HepG2 (cell line): Measurements from ENCODE around the gene SNX30. TPM values are rescaled to one million over a fixed set of nuclear protein-coding genes. Genes with fewer than 3 reads are reported as not detected.

Source experiments
- BHLHE40 ChIP-seq: IDR thresholded peaks from 2 replicates; pipeline ENCODE4 v1.6.1; 2011; ENCODE audit warnings: low read length, improper control_type of control experiment
- CC2D1A ChIP-seq: sonication (generic); formaldehyde crosslinking; IDR thresholded peaks from 2 replicates; pipeline ENCODE4 v1.8.1; 2023; ENCODE audit warnings: mild to moderate bottlenecking, missing genetic modification reagents
- FOXP1 ChIP-seq, 2 experiments: fragments of 450-650 bp in 1 of 2; IDR thresholded peaks; 2 replicates each; pipeline ENCODE4 v1.6.1; 2017 to 2018; ENCODE audit warnings: antibody characterized with exemption in 1 of 2
- GABPB1 ChIP-seq: IDR thresholded peaks from 2 replicates; pipeline ENCODE4 v1.6.1; 2016; ENCODE audit warnings: mild to moderate bottlenecking, missing genetic modification reagents, moderate library complexity, missing compliant biosample characterization
- SMAD1 ChIP-seq: sonication (generic); formaldehyde crosslinking; IDR thresholded peaks from 2 replicates; pipeline ENCODE4 v1.4.0; 2020; ENCODE audit warnings: missing genetic modification reagents, low read depth, mild to moderate bottlenecking, borderline replicate concordance
- SOX6 ChIP-seq, 2 experiments: fragments of 450-650 bp in 1 of 2; sonication (generic) in 1 of 2; formaldehyde crosslinking in 1 of 2; IDR thresholded peaks; 2 replicates each; pipeline versions ENCODE4 v1.4.0 to v1.6.1; 2017 to 2020; ENCODE audit warnings: antibody characterized with exemption in 1 of 2, mild to moderate bottlenecking in 1 of 2, missing genetic modification reagents in 1 of 2
- THAP7 ChIP-seq: sonication (generic); formaldehyde crosslinking; IDR thresholded peaks from 2 replicates; pipeline ENCODE4 v1.8.1; 2023; ENCODE audit warnings: mild to moderate bottlenecking, missing genetic modification reagents
- ZBTB40 ChIP-seq, 2 experiments: fragments of 450-650 bp in 1 of 2; sonication (generic) in 1 of 2; formaldehyde crosslinking in 1 of 2; IDR thresholded peaks; 2 replicates each; pipeline versions ENCODE4 v1.6.1 to v1.8.0; 2016 to 2022; ENCODE audit warnings: antibody characterized with exemption in 1 of 2, mild to moderate bottlenecking in 1 of 2, missing genetic modification reagents in 1 of 2
- ZNF263 ChIP-seq: sonication (generic); formaldehyde crosslinking; IDR thresholded peaks from 2 replicates; pipeline ENCODE4 v1.4.0; 2020; ENCODE audit warnings: missing genetic modification reagents
- ZNF274 ChIP-seq: sonication (generic); formaldehyde crosslinking; IDR thresholded peaks from 2 replicates; pipeline ENCODE4 v1.5.1; 2020; ENCODE audit warnings: mild to moderate bottlenecking, missing genetic modification reagents
- ZNF501 ChIP-seq: sonication (generic); formaldehyde crosslinking; IDR thresholded peaks from 2 replicates; pipeline ENCODE4 v1.5.1; 2020; ENCODE audit warnings: mild to moderate bottlenecking, moderate library complexity, missing genetic modification reagents
- ZNF572 ChIP-seq: sonication (generic); formaldehyde crosslinking; IDR thresholded peaks from 2 replicates; pipeline ENCODE4 v1.5.1; 2020; ENCODE audit warnings: mild to moderate bottlenecking, missing genetic modification reagents
- polyA plus RNA-seq, 8 experiments: library from polyadenylated mRNA; depleted of rRNA in 3 of 8; stranded (reverse) in 7 of 8; unstranded in 1 of 8; fragments of >200 nt; fragmentation: Illumina TruSeq in 4 of 8; extraction: Trizol in 4 of 8; gene quantifications; 2 replicates each; pipeline versions ENCODE4 v1.2.1 to v1.2.3, GENCODE V29; 2011 to 2016; ENCODE audit warnings: low read depth in 4 of 8, missing spikeins in 1 of 8, mixed read lengths in 1 of 8; ENCODE audit not compliant: insufficient read depth in 1 of 8
- total RNA-seq, 5 experiments: library from RNA; depleted of rRNA; stranded (reverse); fragments of >200 nt; fragmentation: Illumina TruSeq; extraction: Trizol; gene quantifications; 2 replicates each; pipeline ENCODE4 v1.2.3, GENCODE V29; 2016; ENCODE audit warnings: low read depth in 1 of 5
- TF ChIP-seq, protein P1 (sequence below): sonication (generic); formaldehyde crosslinking; IDR thresholded peaks from 2 replicates; pipeline ENCODE4 v1.5.0; 2020; ENCODE audit warnings: mild to moderate bottlenecking, missing genetic modification reagents

SNX30 gene
- total and polyA plus RNA-seq, 2 of the 13 experiments (the other 11 are each of a cell fraction or from before 2014, with no cell fraction given): 4.4 to 12.4 TPM

- peak; percentile 43; the same call in 1 of the 2 replicates for TF ChIP-seq ZNF501 (CRISPR knock-in tag)
- TF ChIP-seq ZNF263: peak; percentile 48; the same call in 1 of the 2 replicates
- TF ChIP-seq, protein P1, sequence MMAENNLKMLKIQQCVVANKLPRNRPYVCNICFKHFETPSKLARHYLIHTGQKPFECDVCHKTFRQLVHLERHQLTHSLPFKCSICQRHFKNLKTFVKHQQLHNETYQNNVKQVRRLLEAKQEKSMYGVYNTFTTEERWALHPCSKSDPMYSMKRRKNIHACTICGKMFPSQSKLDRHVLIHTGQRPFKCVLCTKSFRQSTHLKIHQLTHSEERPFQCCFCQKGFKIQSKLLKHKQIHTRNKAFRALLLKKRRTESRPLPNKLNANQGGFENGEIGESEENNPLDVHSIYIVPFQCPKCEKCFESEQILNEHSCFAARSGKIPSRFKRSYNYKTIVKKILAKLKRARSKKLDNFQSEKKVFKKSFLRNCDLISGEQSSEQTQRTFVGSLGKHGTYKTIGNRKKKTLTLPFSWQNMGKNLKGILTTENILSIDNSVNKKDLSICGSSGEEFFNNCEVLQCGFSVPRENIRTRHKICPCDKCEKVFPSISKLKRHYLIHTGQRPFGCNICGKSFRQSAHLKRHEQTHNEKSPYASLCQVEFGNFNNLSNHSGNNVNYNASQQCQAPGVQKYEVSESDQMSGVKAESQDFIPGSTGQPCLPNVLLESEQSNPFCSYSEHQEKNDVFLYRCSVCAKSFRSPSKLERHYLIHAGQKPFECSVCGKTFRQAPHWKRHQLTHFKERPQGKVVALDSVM: no peak
- TF ChIP-seq SMAD1 (CRISPR knock-in tag): no peak
- 0 out of 2 replicates have a peak, but pooled peaks have one; percentile 37 for TF ChIP-seq ZNF572 (CRISPR knock-in tag)
- TF ChIP-seq GABPB1 (CRISPR knock-in tag): 0 out of 2 replicates have a peak, but pooled peaks have one; percentile 51
- TF ChIP-seq BHLHE40: peak; percentile 32; the same call in 1 of the 2 replicates
- peak; percentile 27; the same call in 1 of the 2 replicates for TF ChIP-seq ZNF274
- no peak for TF ChIP-seq ZBTB40 (IDR thresholded peaks at IDR 0.05)
- peak; percentile 49; the same call in 1 of the 2 replicates for TF ChIP-seq ZBTB40 (CRISPR knock-in tag; IDR thresholded peaks at IDR 0.05)
- no peak for TF ChIP-seq CC2D1A (CRISPR knock-in tag)
- TF ChIP-seq FOXP1 (IDR thresholded peaks at IDR 0.05): no peak
- 0 out of 2 replicates have a peak, but pooled peaks have one; percentile 11 for TF ChIP-seq FOXP1 (CRISPR knock-in tag; IDR thresholded peaks at IDR 0.05)
- TF ChIP-seq SOX6 (IDR thresholded peaks at IDR 0.05): no peak
- peak; percentile 39 for TF ChIP-seq SOX6 (CRISPR knock-in tag; IDR thresholded peaks at IDR 0.05)
- TF ChIP-seq THAP7 (CRISPR knock-in tag): 0 out of 2 replicates have a peak, but pooled peaks have one; percentile 21
Measured at GRCh38 chr9:112751056-112751795, 666 bp downstream of the SNX30 start (continued).
